Panc1 (cell line): Measurements from ENCODE around the gene ACACA. TPM values are rescaled to one million over a fixed set of nuclear protein-coding genes. Genes with fewer than 3 reads are reported as not detected.

Source experiments
- ATAC-seq: fragments of 200-7000 bp; cut with Tn5 transposase; 2 replicates; pipeline ENCODE4 v1.9.1; 2020; ENCODE audit warnings: mild to moderate bottlenecking, moderate library complexity
- BruUV-seq: library from RNA; stranded (reverse); fragments of 400-500 nt; replicated peaks from 2 replicates; lab custom pipeline; 2021; lab: Mats Ljungman, UMichigan
- CTCF ChIA-PET: fragments of 300-600 bp; sonication (Branson Sonifier 250); formaldehyde crosslinking; loops from one replicate; lab custom pipeline; 2022; ENCODE audit warnings: antibody characterized with exemption; lab: Charles Lee
- POLR2A ChIA-PET: fragments of 300-600 bp; sonication (Branson Sonifier 250); formaldehyde crosslinking; loops from one replicate; lab custom pipeline; 2022; ENCODE audit warnings: antibody characterized with exemption; lab: Charles Lee
- DNase-seq: peaks from one replicate; pipeline ENCODE4 v3.0.0-alpha.2; 2010; ENCODE audit warnings: low read depth, low spot score
- H3K27ac ChIP-seq: 2 replicates; pipeline ENCODE4 v1.5.1; 2011; ENCODE audit warnings: mild to moderate bottlenecking, low read length, inconsistent platforms
- H3K27me3 ChIP-seq: fragments of 200-500 bp; sonication (Bioruptor generic); 2 replicates; pipeline ENCODE4 v1.6.0; 2014; ENCODE audit warnings: low read length, inconsistent platforms; ENCODE audit not compliant: control insufficient read depth, insufficient read depth
- H3K36me3 ChIP-seq: fragments of 200-500 bp; sonication (Bioruptor generic); 2 replicates; pipeline ENCODE4 v1.5.1; 2014; ENCODE audit warnings: inconsistent platforms, mild to moderate bottlenecking, low read length, moderate library complexity; ENCODE audit not compliant: control insufficient read depth, insufficient read depth
- H3K4me1 ChIP-seq: 2 replicates; pipeline ENCODE4 v1.5.1; 2011; ENCODE audit warnings: inconsistent platforms, mild to moderate bottlenecking, low read length, moderate library complexity; ENCODE audit not compliant: control insufficient read depth, insufficient read depth
- H3K4me3 ChIP-seq, 2 experiments: 2 replicates each; pipeline ENCODE4 v1.5.1; 2011 to 2012; ENCODE audit warnings: low read depth in 2 of 2, low read length in 2 of 2, mild to moderate bottlenecking in 2 of 2, inconsistent platforms in 1 of 2, moderate library complexity in 1 of 2
- H3K9me3 ChIP-seq: fragments of 200-500 bp; sonication (Bioruptor generic); 2 replicates; pipeline ENCODE4 v1.5.1; 2014; ENCODE audit warnings: low read depth, mild to moderate bottlenecking, inconsistent platforms, low read length, moderate library complexity; ENCODE audit not compliant: control insufficient read depth, insufficient read depth
- POLR2AphosphoS5 ChIP-seq: IDR thresholded peaks from 2 replicates; pipeline ENCODE4 v1.6.1; 2012; ENCODE audit warnings: mild to moderate bottlenecking, low read depth, low read length, moderate library complexity
- SIN3A ChIP-seq: IDR thresholded peaks from 2 replicates; pipeline ENCODE4 v1.6.1; 2012; ENCODE audit warnings: low read depth, mild to moderate bottlenecking, low read length, moderate library complexity, borderline replicate concordance; ENCODE audit not compliant: insufficient read depth
- TCF7L2 ChIP-seq: IDR thresholded peaks from 2 replicates; pipeline ENCODE4 v1.6.1; 2011; ENCODE audit warnings: mild to moderate bottlenecking, low read depth, low read length, inconsistent platforms
- in situ Hi-C: cut with HindIII; loops from 2 replicates; pipeline ENCODE4 v1.10.0; 2016; ENCODE audit warnings: low sequenced_read_pairs, low pct_unique_long_range_greater_than_20kb
- intact Hi-C: fragments of 100-400 bp; cut with micrococcal nuclease; formaldehyde crosslinking; loops from one replicate; pipeline ENCODE4 v1.10.0; 2022; ENCODE audit not compliant: unreplicated experiment
- total RNA-seq: library from RNA; stranded (reverse); gene quantifications from one replicate; pipeline ENCODE4 v1.2.1, GENCODE V29; 2021; ENCODE audit not compliant: unreplicated experiment
- TF ChIP-seq, protein P1 (sequence below), 2 experiments: IDR thresholded peaks; 2 replicates each; pipeline ENCODE4 v1.6.1; 2011 to 2012; ENCODE audit warnings: low read depth in 2 of 2, control low read depth in 1 of 2, low read length in 1 of 2, mild to moderate bottlenecking in 1 of 2, moderate library complexity in 1 of 2; ENCODE audit not compliant: insufficient read depth in 1 of 2
- TF ChIP-seq, protein P2 (sequence below): fragments of 450-650 bp; IDR thresholded peaks from 2 replicates; pipeline ENCODE4 v1.5.1; 2017; ENCODE audit warnings: mild to moderate bottlenecking

ACACA gene
- total RNA-seq, 1 experiment from 2014 or later: 131 TPM

DNA sequence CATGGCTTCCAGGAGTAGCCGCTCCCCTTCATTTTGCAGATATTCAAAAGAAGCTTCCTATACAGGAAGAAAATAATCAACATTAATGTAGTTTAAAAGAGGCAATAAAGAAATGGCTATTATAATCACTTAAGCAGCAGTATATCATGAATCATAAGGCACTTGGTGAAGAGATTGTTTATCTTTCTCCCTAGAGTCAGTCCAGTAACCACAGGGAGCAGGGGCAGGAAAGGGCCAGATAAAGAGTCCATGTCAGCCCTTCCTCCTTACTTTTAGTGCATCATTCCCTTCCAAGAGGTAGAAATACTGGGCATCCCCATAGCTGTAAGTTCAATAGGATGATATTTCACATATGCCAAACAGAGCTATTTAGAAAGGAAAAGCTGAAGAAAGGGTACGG, 215.4 kb downstream of the ACACA start:
- Histone ChIP-seq H3K4me3 (no peak overlapping the region), H3K27ac (no peak overlapping the region), H3K27me3 (no peaks in the 10 kb centered on the region), H3K9me3 (no peaks in the 10 kb centered on the region), H3K36me3 (peaks cover 7% of the 10 kb centered on the region; the same call in 1 of the 2 replicates), H3K4me1 (no peaks in the 10 kb centered on the region)
- ATAC-seq (no peak), DNase-seq (no peak)
- intact Hi-C loops (no loop called here), in situ Hi-C loops (no loop called here)
- no TSS peak for BruUV-seq
- POLR2A ChIA-PET: interaction anchor here (0.5 kb wide), 1 partner anchor 57 kb away, joined by 4 read pairs; no protein-coding TSS in a partner anchor
- TF ChIP-seq TCF7L2 (no peak), SIN3A (no peak), POLR2AphosphoS5 (no peak)
- TF ChIP-seq, protein P1, sequence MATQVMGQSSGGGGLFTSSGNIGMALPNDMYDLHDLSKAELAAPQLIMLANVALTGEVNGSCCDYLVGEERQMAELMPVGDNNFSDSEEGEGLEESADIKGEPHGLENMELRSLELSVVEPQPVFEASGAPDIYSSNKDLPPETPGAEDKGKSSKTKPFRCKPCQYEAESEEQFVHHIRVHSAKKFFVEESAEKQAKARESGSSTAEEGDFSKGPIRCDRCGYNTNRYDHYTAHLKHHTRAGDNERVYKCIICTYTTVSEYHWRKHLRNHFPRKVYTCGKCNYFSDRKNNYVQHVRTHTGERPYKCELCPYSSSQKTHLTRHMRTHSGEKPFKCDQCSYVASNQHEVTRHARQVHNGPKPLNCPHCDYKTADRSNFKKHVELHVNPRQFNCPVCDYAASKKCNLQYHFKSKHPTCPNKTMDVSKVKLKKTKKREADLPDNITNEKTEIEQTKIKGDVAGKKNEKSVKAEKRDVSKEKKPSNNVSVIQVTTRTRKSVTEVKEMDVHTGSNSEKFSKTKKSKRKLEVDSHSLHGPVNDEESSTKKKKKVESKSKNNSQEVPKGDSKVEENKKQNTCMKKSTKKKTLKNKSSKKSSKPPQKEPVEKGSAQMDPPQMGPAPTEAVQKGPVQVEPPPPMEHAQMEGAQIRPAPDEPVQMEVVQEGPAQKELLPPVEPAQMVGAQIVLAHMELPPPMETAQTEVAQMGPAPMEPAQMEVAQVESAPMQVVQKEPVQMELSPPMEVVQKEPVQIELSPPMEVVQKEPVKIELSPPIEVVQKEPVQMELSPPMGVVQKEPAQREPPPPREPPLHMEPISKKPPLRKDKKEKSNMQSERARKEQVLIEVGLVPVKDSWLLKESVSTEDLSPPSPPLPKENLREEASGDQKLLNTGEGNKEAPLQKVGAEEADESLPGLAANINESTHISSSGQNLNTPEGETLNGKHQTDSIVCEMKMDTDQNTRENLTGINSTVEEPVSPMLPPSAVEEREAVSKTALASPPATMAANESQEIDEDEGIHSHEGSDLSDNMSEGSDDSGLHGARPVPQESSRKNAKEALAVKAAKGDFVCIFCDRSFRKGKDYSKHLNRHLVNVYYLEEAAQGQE (IDR thresholded peaks at IDR 0.05; ENCODE audit: insufficient read depth in 1 of 2, low read depth in 2 of 2, low read length in 1 of 2): no peak
- TF ChIP-seq, protein P2, sequence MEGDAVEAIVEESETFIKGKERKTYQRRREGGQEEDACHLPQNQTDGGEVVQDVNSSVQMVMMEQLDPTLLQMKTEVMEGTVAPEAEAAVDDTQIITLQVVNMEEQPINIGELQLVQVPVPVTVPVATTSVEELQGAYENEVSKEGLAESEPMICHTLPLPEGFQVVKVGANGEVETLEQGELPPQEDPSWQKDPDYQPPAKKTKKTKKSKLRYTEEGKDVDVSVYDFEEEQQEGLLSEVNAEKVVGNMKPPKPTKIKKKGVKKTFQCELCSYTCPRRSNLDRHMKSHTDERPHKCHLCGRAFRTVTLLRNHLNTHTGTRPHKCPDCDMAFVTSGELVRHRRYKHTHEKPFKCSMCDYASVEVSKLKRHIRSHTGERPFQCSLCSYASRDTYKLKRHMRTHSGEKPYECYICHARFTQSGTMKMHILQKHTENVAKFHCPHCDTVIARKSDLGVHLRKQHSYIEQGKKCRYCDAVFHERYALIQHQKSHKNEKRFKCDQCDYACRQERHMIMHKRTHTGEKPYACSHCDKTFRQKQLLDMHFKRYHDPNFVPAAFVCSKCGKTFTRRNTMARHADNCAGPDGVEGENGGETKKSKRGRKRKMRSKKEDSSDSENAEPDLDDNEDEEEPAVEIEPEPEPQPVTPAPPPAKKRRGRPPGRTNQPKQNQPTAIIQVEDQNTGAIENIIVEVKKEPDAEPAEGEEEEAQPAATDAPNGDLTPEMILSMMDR: no peak
- CTCF ChIA-PET: no interaction called here

DNA sequence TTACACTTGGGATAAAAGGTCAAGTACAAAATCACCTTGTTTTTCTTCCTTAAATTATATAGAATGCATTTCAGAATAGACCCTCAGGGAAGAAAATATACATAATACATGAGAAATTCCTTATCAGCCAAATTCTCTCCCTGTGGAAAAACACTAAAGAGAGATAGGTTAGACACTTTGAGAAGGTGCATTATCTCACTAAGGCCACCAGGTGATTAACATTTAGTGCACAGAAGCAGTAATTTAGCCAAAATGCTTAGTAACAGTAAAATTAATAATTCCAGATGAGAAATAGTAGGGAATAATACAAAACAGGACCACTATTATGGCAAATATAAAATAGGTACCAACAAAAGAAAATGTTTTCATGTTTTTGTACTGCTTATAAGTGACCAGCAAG, 216.1 kb downstream of the ACACA start:
- TF ChIP-seq, protein P2: no peak
- TF ChIP-seq POLR2AphosphoS5 (no peak), SIN3A (no peak), TCF7L2 (no peak)
- TF ChIP-seq, protein P1 (IDR thresholded peaks at IDR 0.05; ENCODE audit: insufficient read depth in 1 of 2, low read depth in 2 of 2, low read length in 1 of 2): no peak
- Histone ChIP-seq H3K9me3 (no peaks in the 10 kb centered on the region), H3K4me1 (no peaks in the 10 kb centered on the region), H3K27me3 (no peaks in the 10 kb centered on the region), H3K4me3 (no peak overlapping the region), H3K36me3 (peaks cover 7% of the 10 kb centered on the region; the same call in 1 of the 2 replicates), H3K27ac (no peak overlapping the region)
- BruUV-seq: no TSS peak
- in situ Hi-C loops: no loop called here
- CTCF ChIA-PET: no interaction called here
- no peak for ATAC-seq
- intact Hi-C loops: no loop called here
- DNase-seq: no peak
- POLR2A ChIA-PET: no interaction called here
